Measurements from ENCODE around the gene GDPD5. TPM values are rescaled to one million over a fixed set of nuclear protein-coding genes. Genes with fewer than 3 reads are reported as not detected.

Gene GDPD5
- total and polyA plus RNA-seq, 2 donors (not counting 3 experiments of a cell fraction or from before 2014, with no cell fraction given) = 60.2 to 79.2 TPM

GRCh38 chr11:75481223-75481921 is 44.4 kb downstream of the GDPD5 start:
- POLR2A ChIA-PET = no interaction called here
- H3K36me3 ChIP-seq (ENCODE audit: control insufficient read depth in 2 of 2, extremely low read depth in 1 of 2, insufficient read depth in 2 of 2, low read length in 2 of 2) = peaks cover 0 to 3% of the 10 kb centered on the region in 2 experiments
- no peak for TF ChIP-seq POLR2A (IDR thresholded peaks at IDR 0.05; ENCODE audit: low read depth, low read length)
- peaks cover under 1% of the 10 kb centered on the region for H3K4me1 ChIP-seq (ENCODE audit: control insufficient read depth, extremely low read depth, insufficient read depth, low read length)
- no peak overlapping the region for H3K4me2 ChIP-seq (ENCODE audit: insufficient read depth, low read length)
- DNase-seq (ENCODE audit: low read depth, low spot score) (no peak), FAIRE-seq (no peak)
- dilution Hi-C loops (cut with MboI; ENCODE audit: extremely low pct_ligation_motif_present, low sequenced_read_pairs) = no loop called here
- intact Hi-C loops (cut with micrococcal nuclease) = no loop called here
- H3K9ac ChIP-seq (replicated peaks; ENCODE audit: extremely low read depth, insufficient read depth, low read length) = no peak overlapping the region
- H4K20me1 ChIP-seq (replicated peaks; ENCODE audit: control insufficient read depth, extremely low read depth, insufficient read depth, low read length) = no peaks in the 10 kb centered on the region
- H3K27me3 ChIP-seq (ENCODE audit: control insufficient read depth in 2 of 2, insufficient read depth in 2 of 2, low read length in 2 of 2) = no peaks in the 10 kb centered on the region
- H3K9me1 ChIP-seq (replicated peaks; ENCODE audit: control insufficient read depth, extremely low read depth, insufficient read depth, low read length) = no peaks in the 10 kb centered on the region
- CTCF ChIA-PET = interaction anchor here (1.0 kb wide), 1 partner anchor 10 kb away, joined by 3 read pairs; no protein-coding TSS in a partner anchor
- H2AFZ ChIP-seq (ENCODE audit: low read depth, low read length) = no peak overlapping the region
- H3K4me3 ChIP-seq (replicated peaks in 1 of 3; ENCODE audit: insufficient read depth in 1 of 3, low read depth in 1 of 3, low read length in 3 of 3) = no peak overlapping the region
- no TSS peak for BruUV-seq (replicated peaks)
- H3K79me2 ChIP-seq (ENCODE audit: control insufficient read depth, insufficient read depth, low read length) = no peaks in the 10 kb centered on the region
- no peak overlapping the region for H3K27ac ChIP-seq (ENCODE audit: insufficient read depth, low read depth, low read length)
- no peaks in the 10 kb centered on the region for H3K9me3 ChIP-seq (replicated peaks; ENCODE audit: control insufficient read depth, insufficient read depth, low read length)

DNA sequence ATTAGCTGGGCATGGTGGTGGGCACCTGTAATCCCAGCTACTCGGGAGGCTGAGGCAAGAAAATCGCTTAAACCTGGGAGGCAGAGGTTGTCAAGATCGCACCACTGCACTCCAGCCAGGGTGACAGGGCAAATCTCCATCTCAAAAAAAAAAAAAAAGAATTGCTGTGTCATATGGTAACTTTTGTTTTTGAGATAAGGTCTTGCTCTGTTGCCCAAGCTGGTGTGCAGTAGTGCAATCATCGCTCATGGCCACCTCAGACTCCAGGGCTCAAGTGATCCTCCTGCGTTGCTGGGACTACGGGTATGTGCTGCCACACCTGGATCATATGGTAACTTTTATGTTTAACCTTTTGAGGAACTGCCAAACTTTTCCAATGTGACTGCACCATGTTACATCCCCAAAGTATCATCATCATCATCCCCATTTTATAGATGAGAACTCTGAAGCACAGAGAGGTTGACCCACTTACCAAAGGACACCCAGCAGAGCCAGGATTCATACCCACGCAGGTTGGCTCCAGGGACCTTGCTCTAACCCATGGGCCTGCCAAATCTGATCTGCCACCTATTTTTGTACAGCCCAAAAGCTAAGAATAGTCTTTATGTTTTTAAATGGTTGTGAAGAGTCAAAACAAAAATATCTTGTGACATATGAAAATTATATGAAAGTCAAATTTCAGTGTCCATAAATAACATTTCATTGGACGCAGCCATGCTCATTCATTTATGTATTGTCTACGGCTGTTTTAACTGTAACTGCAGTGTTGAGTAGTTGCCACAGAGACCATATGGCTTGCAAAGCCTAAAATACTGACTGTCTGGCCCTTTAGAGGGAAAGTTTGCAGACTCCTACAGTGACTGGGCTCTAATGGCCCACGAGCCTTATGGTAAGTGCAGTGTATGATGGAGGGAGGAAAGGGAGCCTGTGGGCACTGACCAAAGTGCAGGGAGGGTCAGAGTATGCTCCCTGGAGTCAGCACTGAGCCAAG is 45.3 kb downstream of the GDPD5 start:
- no peak for TF ChIP-seq MYC (IDR thresholded peaks at IDR 0.05; ENCODE audit: low read depth, low read length)
- no peak for TF ChIP-seq EZH2 (IDR thresholded peaks at IDR 0.05; ENCODE audit: borderline replicate concordance, low read depth, low read length, severe bottlenecking)
- TF ChIP-seq POLR2A (IDR thresholded peaks at IDR 0.05; ENCODE audit: low read depth, low read length) = no peak
- TF ChIP-seq, protein P1, sequence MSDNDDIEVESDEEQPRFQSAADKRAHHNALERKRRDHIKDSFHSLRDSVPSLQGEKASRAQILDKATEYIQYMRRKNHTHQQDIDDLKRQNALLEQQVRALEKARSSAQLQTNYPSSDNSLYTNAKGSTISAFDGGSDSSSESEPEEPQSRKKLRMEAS (IDR thresholded peaks at IDR 0.05; ENCODE audit: insufficient read depth, insufficient read length) = no peak
- no peak for TF ChIP-seq JUN (IDR thresholded peaks at IDR 0.05; ENCODE audit: borderline replicate concordance, insufficient read depth, insufficient read length, low read depth)
- no peak for TF ChIP-seq CTCF (IDR thresholded peaks at IDR 0.05; ENCODE audit: extremely low read depth in 1 of 2, insufficient read depth in 1 of 2, low read depth in 1 of 2, low read length in 2 of 2)
- TF ChIP-seq GATA2 (IDR thresholded peaks at IDR 0.05; ENCODE audit: insufficient read depth, insufficient read length, low read depth, low read length) = no peak
- no peak for TF ChIP-seq FOS (IDR thresholded peaks at IDR 0.05; ENCODE audit: borderline replicate concordance, insufficient read depth, low read length)
- TF ChIP-seq POLR2AphosphoS5 (IDR thresholded peaks at IDR 0.05; ENCODE audit: insufficient read depth, low read depth, low read length) = no peak
- DNase-seq (ENCODE audit: low read depth, low spot score) (no peak), FAIRE-seq (no peak)
- POLR2A ChIA-PET = no interaction called here
- peaks cover 0 to 3% of the 10 kb centered on the region in 2 experiments for H3K36me3 ChIP-seq (ENCODE audit: control insufficient read depth in 2 of 2, extremely low read depth in 1 of 2, insufficient read depth in 2 of 2, low read length in 2 of 2)
- peaks cover 9% of the 10 kb centered on the region for H3K4me1 ChIP-seq (ENCODE audit: control insufficient read depth, extremely low read depth, insufficient read depth, low read length)
- H3K27ac ChIP-seq (ENCODE audit: insufficient read depth, low read depth, low read length) = no peak overlapping the region
- CTCF ChIA-PET = interaction anchor here (1.0 kb wide), 1 partner anchor 11 kb away, joined by 3 read pairs; no protein-coding TSS in a partner anchor
- H3K4me3 ChIP-seq (replicated peaks in 1 of 3; ENCODE audit: insufficient read depth in 1 of 3, low read depth in 1 of 3, low read length in 3 of 3) = no peak overlapping the region
- no peak overlapping the region for H3K4me2 ChIP-seq (ENCODE audit: insufficient read depth, low read length)
- intact Hi-C loops (cut with micrococcal nuclease) (no loop called here), dilution Hi-C loops (cut with MboI; ENCODE audit: extremely low pct_ligation_motif_present, low sequenced_read_pairs) (no loop called here)
- H3K9me1 ChIP-seq (replicated peaks; ENCODE audit: control insufficient read depth, extremely low read depth, insufficient read depth, low read length) = no peaks in the 10 kb centered on the region
- H3K9me3 ChIP-seq (replicated peaks; ENCODE audit: control insufficient read depth, insufficient read depth, low read length) = no peaks in the 10 kb centered on the region
- H4K20me1 ChIP-seq (replicated peaks; ENCODE audit: control insufficient read depth, extremely low read depth, insufficient read depth, low read length) = no peaks in the 10 kb centered on the region
- H3K9ac ChIP-seq (replicated peaks; ENCODE audit: extremely low read depth, insufficient read depth, low read length) = no peak overlapping the region
- BruUV-seq (replicated peaks) = no TSS peak
- H3K27me3 ChIP-seq (ENCODE audit: control insufficient read depth in 2 of 2, insufficient read depth in 2 of 2, low read length in 2 of 2) = no peaks in the 10 kb centered on the region
- no peak overlapping the region for H2AFZ ChIP-seq (ENCODE audit: low read depth, low read length)
- H3K79me2 ChIP-seq (ENCODE audit: control insufficient read depth, insufficient read depth, low read length) = no peaks in the 10 kb centered on the region

Measured in endothelial cell of umbilical vein (primary cell).